Measurements from ENCODE around the gene PRSS2. TPM values are rescaled to one million over a fixed set of nuclear protein-coding genes. Genes with fewer than 3 reads are reported as not detected.
"Not testable (repeated sequence)": the region's sequence is repeated elsewhere in the genome, so short reads cannot be mapped to it uniquely, and the experiment has no call there.

Gene PRSS2
- total RNA-seq (10 to 100 TPM in 1 of 2 donors, 1 to 10 TPM in 1; 9.3 to 12.0 TPM), polyA plus RNA-seq (10 to 100 TPM; 19.1 to 24.4 TPM)
- long read RNA-seq, donor 1, partial matches to known transcripts: 0 of 2 reads
- long read RNA-seq, donor 1, other reads (novel, unspliced or antisense): 0 of 2 reads
- long read RNA-seq, donor 2: 0 reads

DNA sequence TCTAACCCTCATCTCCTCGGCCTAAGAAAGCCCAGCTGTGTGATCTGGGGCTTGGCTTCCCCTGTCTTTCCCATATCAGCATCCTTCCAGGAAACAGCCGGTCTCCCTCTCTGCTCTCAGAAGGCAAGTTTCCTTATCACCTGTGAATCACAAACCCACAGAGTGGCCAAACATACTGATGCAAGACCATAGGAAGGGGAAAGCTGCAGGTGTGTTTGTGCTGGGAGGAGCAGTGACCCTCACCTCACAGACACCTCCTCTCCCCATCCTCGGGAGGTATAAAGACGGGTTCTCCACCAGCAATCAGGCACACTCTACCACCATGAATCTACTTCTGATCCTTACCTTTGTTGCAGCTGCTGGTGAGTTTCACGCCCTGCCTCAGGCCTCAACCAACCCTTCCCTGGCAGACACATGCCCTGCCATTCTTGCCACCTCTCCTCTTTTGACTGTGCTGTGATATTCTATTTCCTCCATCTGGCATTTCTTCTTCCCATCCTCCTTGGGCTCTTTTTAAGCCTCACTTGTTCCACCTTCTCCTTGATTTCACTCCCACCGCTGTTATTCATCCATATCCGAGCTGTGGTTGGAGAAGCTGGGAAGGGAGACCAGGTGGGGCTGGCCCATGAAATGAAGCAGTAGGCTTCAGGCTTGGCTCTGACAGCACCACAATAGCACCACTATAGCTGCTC lies at the start of gene PRSS2:
Gene PRSS2 (plus strand): TSS at position 310 of the 692 bp plus-strand sequence. CDS start 13 bp downstream, at position 323.
- H3K4me1 ChIP-seq (ENCODE audit: control insufficient read depth in 1 of 2, insufficient read depth in 2 of 2, low read length in 2 of 2): no peaks in the 10 kb centered on the region
- no peak within 1 kb of the TSS for H3K27ac ChIP-seq (ENCODE audit: low read depth in 1 of 2, low read length in 2 of 2)
- no peak for ATAC-seq (ENCODE audit: low FRiP score)
- intact Hi-C loops (cut with DNase I): no loop called here
- whole genome bisulfite sequencing, 2 donors: 94 to 95% methylated on average over 7 of the region's 7 CpGs
- no peak within 1 kb of the TSS for H3K4me3 ChIP-seq (ENCODE audit: low read length in 2 of 2)
- no peak for DNase-seq
- H3K36me3 ChIP-seq (ENCODE audit: control insufficient read depth in 1 of 2, insufficient read depth in 2 of 2, low read length in 1 of 2): no peaks in the 10 kb centered on the region
- H3K9me3 ChIP-seq (ENCODE audit: control insufficient read depth, low read length): no peaks in the 10 kb centered on the region
- H3K27me3 ChIP-seq (ENCODE audit: control insufficient read depth in 1 of 2, insufficient read depth in 2 of 2, low read length in 1 of 2): no peaks in the 10 kb centered on the region

DNA sequence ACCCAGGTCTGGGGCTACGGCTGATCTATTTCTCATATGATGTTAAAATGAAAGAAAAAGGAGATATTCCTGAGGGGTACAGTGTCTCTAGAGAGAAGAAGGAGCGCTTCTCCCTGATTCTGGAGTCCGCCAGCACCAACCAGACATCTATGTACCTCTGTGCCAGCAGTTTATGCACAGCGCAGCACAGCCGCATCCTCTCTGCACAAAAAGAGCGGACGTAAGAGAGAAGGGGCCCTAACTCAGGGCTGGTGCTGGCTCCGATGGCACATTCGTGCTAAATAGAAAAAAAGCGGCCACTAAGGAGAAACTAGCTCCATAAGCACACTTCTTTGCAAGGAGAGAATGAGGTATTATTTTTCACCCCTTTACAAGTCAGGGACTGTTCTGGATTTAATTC lies 49.8 kb upstream of the PRSS2 start:
- DNase-seq (no peak), ATAC-seq (ENCODE audit: low FRiP score) (no peak)
- no peaks in the 10 kb centered on the region for H3K27me3 ChIP-seq (ENCODE audit: control insufficient read depth in 1 of 2, insufficient read depth in 2 of 2, low read length in 1 of 2)
- H3K36me3 ChIP-seq (ENCODE audit: control insufficient read depth in 1 of 2, insufficient read depth in 2 of 2, low read length in 1 of 2): no peaks in the 10 kb centered on the region
- no peaks in the 10 kb centered on the region for H3K9me3 ChIP-seq (ENCODE audit: control insufficient read depth, low read length)
- no peak overlapping the region for H3K27ac ChIP-seq (ENCODE audit: low read depth in 1 of 2, low read length in 2 of 2)
- H3K4me3 ChIP-seq (ENCODE audit: low read length in 2 of 2): no peak overlapping the region
- intact Hi-C loops (cut with DNase I): no loop called here
- 89 to 90% methylated on average over 10 of the region's 10 CpGs for WGBS, 2 donors
- no peaks in the 10 kb centered on the region for H3K4me1 ChIP-seq (ENCODE audit: control insufficient read depth in 1 of 2, insufficient read depth in 2 of 2, low read length in 2 of 2)

DNA sequence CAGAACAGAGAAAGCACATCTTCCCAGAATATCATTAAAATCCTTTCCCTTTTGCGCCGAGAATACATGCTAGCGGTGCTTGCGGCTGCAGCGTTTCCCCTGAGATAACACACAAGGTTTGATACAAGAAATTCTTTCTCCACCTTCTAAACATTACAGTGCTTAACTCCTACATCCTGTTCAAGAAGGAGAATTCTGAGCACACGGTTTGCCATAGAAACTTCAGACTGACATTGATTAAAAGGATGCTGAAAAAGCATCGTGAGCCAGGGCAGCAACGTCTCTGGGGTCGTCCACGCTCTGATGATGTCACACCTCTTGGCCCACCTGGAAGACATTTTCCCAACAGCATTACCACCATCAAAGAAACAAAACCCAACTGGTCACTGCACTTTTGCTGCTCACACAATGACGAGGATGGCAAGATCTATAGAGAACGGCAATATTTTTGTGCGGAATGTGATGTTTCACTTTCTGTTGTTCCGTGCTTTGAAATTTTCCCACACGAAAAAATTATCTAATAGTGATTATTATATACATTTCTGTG lies 48.4 kb upstream of the PRSS2 start:
- intact Hi-C loops (cut with DNase I): no loop called here
- H3K4me3 ChIP-seq (ENCODE audit: low read length in 2 of 2): no peak overlapping the region

GRCh38 chr7:142733271-142733670 lies 37.5 kb upstream of the PRSS2 start:
- intact Hi-C loops (cut with DNase I): no loop called here
- DNase-seq (no peak), ATAC-seq (ENCODE audit: low FRiP score) (no peak)
- no peak overlapping the region for H3K4me3 ChIP-seq (ENCODE audit: low read length in 2 of 2)
- no peaks in the 10 kb centered on the region for H3K27me3 ChIP-seq (ENCODE audit: control insufficient read depth in 1 of 2, insufficient read depth in 2 of 2, low read length in 1 of 2)
- H3K36me3 ChIP-seq (ENCODE audit: control insufficient read depth in 1 of 2, insufficient read depth in 2 of 2, low read length in 1 of 2): no peaks in the 10 kb centered on the region
- no peaks in the 10 kb centered on the region for H3K4me1 ChIP-seq (ENCODE audit: control insufficient read depth in 1 of 2, insufficient read depth in 2 of 2, low read length in 2 of 2)
- peaks cover 1% of the 10 kb centered on the region for H3K9me3 ChIP-seq (ENCODE audit: control insufficient read depth, low read length)
- WGBS, 2 donors: 90 to 91% methylated on average over 8 of the region's 8 CpGs
- H3K27ac ChIP-seq (ENCODE audit: low read depth in 1 of 2, low read length in 2 of 2): no peak overlapping the region

More for the DNA sequence above, 48.4 kb upstream of the PRSS2 start:
- ATAC-seq (ENCODE audit: low FRiP score) (no peak), DNase-seq (no peak)
- Histone ChIP-seq H3K27ac (ENCODE audit: low read depth in 1 of 2, low read length in 2 of 2) (no peak overlapping the region), H3K9me3 (ENCODE audit: control insufficient read depth, low read length) (no peaks in the 10 kb centered on the region), H3K36me3 (ENCODE audit: control insufficient read depth in 1 of 2, insufficient read depth in 2 of 2, low read length in 1 of 2) (no peaks in the 10 kb centered on the region), H3K27me3 (ENCODE audit: control insufficient read depth in 1 of 2, insufficient read depth in 2 of 2, low read length in 1 of 2) (no peaks in the 10 kb centered on the region), H3K4me1 (ENCODE audit: control insufficient read depth in 1 of 2, insufficient read depth in 2 of 2, low read length in 2 of 2) (no peaks in the 10 kb centered on the region)
- 63 to 65% methylated on average over 15 of the region's 15 CpGs for WGBS, 2 donors

- H3K36me3 ChIP-seq (ENCODE audit: control insufficient read depth in 1 of 2, insufficient read depth in 2 of 2, low read length in 1 of 2): no peaks in the 10 kb centered on the region
- 91% methylated on average over 2 of the region's 2 CpGs for WGBS, 2 donors
- H3K27ac ChIP-seq (ENCODE audit: low read depth in 1 of 2, low read length in 2 of 2): no peak overlapping the region
Observed at GRCh38 chr7:142739923-142740492, 30.8 kb upstream of the PRSS2 start.

DNA sequence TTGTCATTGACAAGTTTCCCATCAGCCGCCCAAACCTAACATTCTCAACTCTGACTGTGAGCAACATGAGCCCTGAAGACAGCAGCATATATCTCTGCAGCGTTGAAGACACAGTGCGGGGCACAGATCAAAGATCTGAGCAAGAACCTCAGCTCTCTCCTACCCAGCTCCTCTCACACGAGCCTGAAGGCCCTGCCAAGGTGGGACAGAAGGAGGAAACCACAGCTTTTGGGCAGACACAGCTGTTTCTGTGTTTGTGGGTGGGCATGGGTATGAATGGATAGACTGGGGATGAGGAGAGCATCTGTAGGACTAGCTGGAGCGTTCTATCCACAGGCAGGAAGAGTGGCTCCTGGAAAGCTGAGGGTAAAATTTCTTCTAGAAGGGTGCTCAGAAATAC lies 30.0 kb upstream of the PRSS2 start:
- Histone ChIP-seq H3K9me3 (ENCODE audit: control insufficient read depth, low read length) (no peaks in the 10 kb centered on the region), H3K36me3 (ENCODE audit: control insufficient read depth in 1 of 2, insufficient read depth in 2 of 2, low read length in 1 of 2) (no peaks in the 10 kb centered on the region), H3K4me3 (ENCODE audit: low read length in 2 of 2) (no peak overlapping the region), H3K27me3 (ENCODE audit: control insufficient read depth in 1 of 2, insufficient read depth in 2 of 2, low read length in 1 of 2) (no peaks in the 10 kb centered on the region), H3K4me1 (ENCODE audit: control insufficient read depth in 1 of 2, insufficient read depth in 2 of 2, low read length in 2 of 2) (peaks cover 4% of the 10 kb centered on the region in 2 donors), H3K27ac (ENCODE audit: low read depth in 1 of 2, low read length in 2 of 2) (no peak overlapping the region)
- WGBS, 2 donors: 78 to 85% methylated on average over 5 of the region's 5 CpGs
- ATAC-seq (ENCODE audit: low FRiP score) (no peak), DNase-seq (no peak)
- intact Hi-C loops (cut with DNase I): no loop called here

More at GRCh38 chr7:142739923-142740492, 30.8 kb upstream of the PRSS2 start:
- ATAC-seq (ENCODE audit: low FRiP score) (no peak), DNase-seq (no peak)
- Histone ChIP-seq H3K4me3 (ENCODE audit: low read length in 2 of 2) (no peak overlapping the region), H3K4me1 (ENCODE audit: control insufficient read depth in 1 of 2, insufficient read depth in 2 of 2, low read length in 2 of 2) (peaks cover 2 to 4% of the 10 kb centered on the region in 2 donors), H3K27me3 (ENCODE audit: control insufficient read depth in 1 of 2, insufficient read depth in 2 of 2, low read length in 1 of 2) (no peaks in the 10 kb centered on the region), H3K9me3 (ENCODE audit: control insufficient read depth, low read length) (no peaks in the 10 kb centered on the region)
- intact Hi-C loops (cut with DNase I): no loop called here

DNA sequence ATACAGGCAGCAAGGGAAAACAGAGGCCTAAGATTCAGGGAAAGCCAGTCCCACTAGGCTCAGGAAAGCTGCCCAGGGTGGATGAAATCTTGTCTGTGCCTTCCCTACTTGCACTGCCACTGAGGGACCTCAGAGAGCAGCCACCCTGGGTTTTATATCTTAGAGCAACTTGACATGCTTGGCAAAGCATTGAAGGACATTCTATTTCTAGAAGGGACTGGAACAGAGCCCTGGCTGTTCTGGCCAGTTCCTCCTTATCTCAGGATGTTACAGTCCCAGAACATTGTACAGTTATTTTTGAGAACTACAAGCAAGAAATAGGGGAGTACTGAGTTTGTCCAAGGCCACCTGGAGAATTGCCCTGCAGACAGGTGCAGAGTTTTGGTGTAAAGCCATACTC lies 28.8 kb upstream of the PRSS2 start:
- H3K36me3 ChIP-seq (ENCODE audit: control insufficient read depth in 1 of 2, insufficient read depth in 2 of 2, low read length in 1 of 2); H3K27ac ChIP-seq (ENCODE audit: low read depth in 1 of 2, low read length in 2 of 2); H3K27me3 ChIP-seq (ENCODE audit: control insufficient read depth in 1 of 2, insufficient read depth in 2 of 2, low read length in 1 of 2); H3K4me3 ChIP-seq (ENCODE audit: low read length in 2 of 2); H3K9me3 ChIP-seq (ENCODE audit: control insufficient read depth, low read length); H3K4me1 ChIP-seq (ENCODE audit: control insufficient read depth in 1 of 2, insufficient read depth in 2 of 2, low read length in 2 of 2); DNase-seq; intact Hi-C loops (cut with DNase I): not testable (repeated sequence)
- peak; percentile 54 for ATAC-seq (ENCODE audit: low FRiP score)

DNA sequence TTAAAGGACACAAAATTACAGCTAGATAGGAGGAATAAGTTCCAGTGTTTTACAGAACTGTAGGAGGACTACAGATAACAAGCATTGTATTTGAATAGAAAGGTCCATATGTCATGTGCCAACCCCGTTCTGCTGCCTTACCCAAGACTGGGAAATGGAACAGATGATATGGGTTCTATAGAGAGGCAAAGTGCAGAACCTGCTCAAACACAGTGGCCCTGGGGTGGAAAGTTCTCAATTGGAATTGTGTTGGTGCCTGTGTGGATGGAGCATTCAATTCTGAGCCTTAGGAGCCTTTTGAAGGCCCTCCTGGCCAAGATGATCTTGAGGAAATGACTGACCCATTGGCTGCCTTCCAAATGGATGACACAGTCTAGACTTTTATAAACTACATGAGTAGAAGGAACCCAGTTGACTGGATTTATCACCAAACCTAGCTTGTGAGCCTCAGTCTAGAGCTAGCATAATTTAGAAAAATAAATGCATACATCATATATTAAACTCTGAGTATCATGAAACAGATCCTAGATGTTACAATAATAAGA lies 25.6 kb upstream of the PRSS2 start:
- intact Hi-C loops (cut with DNase I): no loop called here
- Histone ChIP-seq H3K27ac (ENCODE audit: low read depth in 1 of 2, low read length in 2 of 2) (no peak overlapping the region), H3K4me1 (ENCODE audit: control insufficient read depth in 1 of 2, insufficient read depth in 2 of 2, low read length in 2 of 2) (peaks cover 4% of the 10 kb centered on the region in 2 donors), H3K36me3 (ENCODE audit: control insufficient read depth in 1 of 2, insufficient read depth in 2 of 2, low read length in 1 of 2) (no peaks in the 10 kb centered on the region), H3K9me3 (ENCODE audit: control insufficient read depth, low read length) (no peaks in the 10 kb centered on the region), H3K4me3 (ENCODE audit: low read length in 2 of 2) (no peak overlapping the region), H3K27me3 (ENCODE audit: control insufficient read depth in 1 of 2, insufficient read depth in 2 of 2, low read length in 1 of 2) (no peaks in the 10 kb centered on the region)
- DNase-seq: no peak
- no peak for ATAC-seq (ENCODE audit: low FRiP score)
- 90% methylated on average over 1 of the region's 1 CpG for WGBS, 2 donors
